ENCODE data around the gene SFT2D2. TPM values are rescaled to one million over a fixed set of nuclear protein-coding genes. Genes with fewer than 3 reads are reported as not detected.
"Not testable (repeated sequence)": the region's sequence is repeated elsewhere in the genome, so short reads cannot be mapped to it uniquely, and the experiment has no call there.

The SFT2D2 gene
- total RNA-seq, result 75.1 TPM

DNA sequence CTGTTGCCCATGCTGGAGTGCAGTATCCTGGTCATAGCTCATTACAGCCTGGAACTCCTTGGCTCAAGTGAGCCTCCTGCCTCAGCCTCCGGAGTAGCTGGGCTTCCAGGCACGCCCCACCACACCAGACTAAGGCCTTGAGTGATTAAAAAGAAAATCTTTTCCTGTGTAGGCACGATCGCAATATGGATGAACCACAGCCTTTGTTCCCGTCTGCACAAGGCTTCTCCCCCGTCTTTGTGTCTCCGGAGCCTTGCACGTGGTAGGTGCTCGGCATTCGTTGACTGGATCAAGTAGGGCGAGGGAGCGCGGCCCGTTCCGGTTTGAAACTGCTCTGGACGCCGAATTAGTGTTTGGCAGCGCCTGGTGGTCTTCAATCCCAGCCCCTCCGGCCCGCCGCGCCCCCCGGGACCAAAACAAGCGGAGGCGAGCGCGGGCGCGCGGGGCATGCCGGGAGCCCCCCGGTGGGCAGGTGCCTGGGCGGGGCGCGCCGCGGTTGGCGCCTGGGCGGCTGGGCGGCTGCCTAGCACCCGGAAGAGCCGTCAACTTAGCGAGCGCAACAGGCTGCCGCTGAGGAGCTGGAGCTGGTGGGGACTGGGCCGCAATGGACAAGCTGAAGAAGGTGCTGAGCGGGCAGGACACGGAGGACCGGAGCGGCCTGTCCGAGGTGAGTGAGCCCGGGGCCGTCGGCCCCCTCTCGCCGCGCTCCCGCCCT is at the start of gene SFT2D2:
Gene SFT2D2, plus strand, starts transcription at position 529 of the 715 bp plus-strand sequence. Its CDS starts 76 bp downstream, at position 605.
- Histone ChIP-seq H3K4me3 (ENCODE audit: low read length) (peak within 1 kb of the TSS; percentile 86), H3K4me1 (ENCODE audit: insufficient read depth, low read length) (peaks cover 40% of the 10 kb centered on the region), H3K27me3 (ENCODE audit: insufficient read depth, low read length) (no peaks in the 10 kb centered on the region), H3K9me3 (ENCODE audit: low read depth, low read length) (no peaks in the 10 kb centered on the region)

DNA sequence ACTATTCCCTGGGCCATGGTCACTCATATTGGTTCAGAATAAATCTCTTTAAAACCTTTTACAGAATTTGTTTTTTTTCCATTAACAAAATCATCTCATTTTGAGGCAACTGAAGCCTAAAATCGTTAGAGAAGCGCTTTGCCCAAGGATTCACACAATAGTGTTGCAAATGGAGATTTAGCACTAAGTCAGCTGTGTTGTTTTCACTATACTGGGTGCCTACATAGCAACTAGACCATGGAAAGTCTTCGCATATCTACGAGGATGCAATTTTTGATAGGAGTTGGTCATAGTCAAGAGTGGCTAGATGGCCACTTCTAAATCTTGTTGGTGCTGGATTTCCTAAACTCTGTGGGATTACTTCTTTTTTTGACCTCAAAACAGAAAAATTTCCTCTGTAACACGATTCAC is 47.6 kb upstream of the SFT2D2 start:
- H3K4me3 ChIP-seq (ENCODE audit: low read length), result peak overlapping the region; percentile 68
- no peaks in the 10 kb centered on the region for H3K9me3 ChIP-seq (ENCODE audit: low read depth, low read length)
- H3K4me1 ChIP-seq (ENCODE audit: insufficient read depth, low read length), result peaks cover 20% of the 10 kb centered on the region
- peaks cover 3% of the 10 kb centered on the region for H3K27me3 ChIP-seq (ENCODE audit: insufficient read depth, low read length)

DNA sequence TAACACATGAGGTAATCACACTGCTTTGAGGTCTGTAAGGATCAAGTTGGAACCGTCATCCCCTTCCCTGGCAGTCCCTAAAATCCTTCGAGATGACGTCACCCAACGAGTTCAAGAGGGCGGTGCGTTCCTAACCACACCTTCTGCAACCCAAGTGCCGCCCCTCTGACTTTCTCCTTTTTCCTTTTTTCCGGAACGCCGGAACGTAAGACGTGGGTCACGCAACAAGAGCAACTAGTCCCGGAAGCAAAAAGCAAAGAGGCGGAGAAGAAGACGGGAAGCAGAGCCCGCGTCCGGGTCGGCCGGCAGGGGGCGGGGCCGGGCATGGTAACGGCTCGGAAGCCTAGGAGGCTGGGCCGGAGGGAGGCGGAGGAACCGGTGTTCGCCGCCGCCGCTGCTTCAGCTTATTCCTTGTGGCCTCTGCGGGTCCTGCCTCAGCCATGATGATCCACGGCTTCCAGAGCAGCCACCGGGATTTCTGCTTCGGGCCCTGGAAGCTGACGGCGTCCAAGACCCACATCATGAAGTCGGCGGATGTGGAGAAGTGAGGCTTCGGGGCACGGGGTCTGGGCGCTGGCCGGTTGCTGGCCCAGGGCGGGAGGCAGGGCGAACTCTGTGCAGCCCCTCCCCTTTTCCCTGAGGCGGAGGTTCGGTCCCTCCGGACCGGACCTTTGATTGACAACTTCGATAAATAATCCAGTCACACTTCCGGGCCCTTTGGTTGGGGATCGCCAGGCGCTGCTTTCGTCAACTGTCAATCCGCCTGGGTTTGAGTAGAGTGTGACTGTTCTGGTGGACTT is 47.0 kb upstream of the SFT2D2 start, which contains the start of gene TIPRL:
Gene TIPRL, plus strand, starts transcription at position 325 of the 800 bp plus-strand sequence. Its CDS starts 116 bp downstream, at position 441.
- peaks cover 3% of the 10 kb centered on the region for H3K27me3 ChIP-seq (ENCODE audit: insufficient read depth, low read length)
- peak within 1 kb of the TSS; percentile 68 for H3K4me3 ChIP-seq (ENCODE audit: low read length)
- peaks cover 20% of the 10 kb centered on the region for H3K4me1 ChIP-seq (ENCODE audit: insufficient read depth, low read length)
- H3K9me3 ChIP-seq (ENCODE audit: low read depth, low read length), result no peaks in the 10 kb centered on the region

DNA sequence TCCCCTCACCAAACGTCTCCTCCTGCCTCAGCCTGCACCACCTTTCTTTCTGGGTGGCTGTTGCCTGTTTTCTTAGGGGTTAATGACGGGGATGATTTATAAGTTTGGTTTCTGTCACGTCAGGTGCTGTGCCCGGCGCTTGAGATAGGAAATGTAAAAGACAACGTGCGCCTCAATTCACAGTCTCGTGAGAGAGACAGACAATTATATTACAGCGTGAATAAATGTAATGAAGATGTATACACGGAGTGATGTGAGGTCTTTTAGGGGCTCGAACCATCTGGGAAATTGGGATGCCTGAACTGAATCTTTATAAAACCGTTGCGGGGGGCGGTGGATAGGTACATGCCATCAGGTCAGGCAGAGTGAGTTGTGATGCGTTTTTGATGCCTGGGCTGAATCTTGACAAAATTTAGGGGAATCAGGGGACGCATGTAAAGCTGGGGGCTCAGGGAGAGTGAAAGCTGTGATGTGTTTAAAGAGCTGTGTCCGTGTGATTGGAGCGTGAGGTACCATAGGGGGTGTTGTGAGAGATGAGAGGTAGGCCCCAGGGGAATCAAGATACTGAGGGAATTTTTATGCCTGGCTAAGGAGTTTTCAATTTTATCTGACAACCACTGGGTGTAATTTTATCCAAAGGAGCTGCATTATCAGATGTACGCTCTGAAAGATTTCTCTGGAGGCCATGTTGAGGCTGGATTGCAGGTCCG is 46.2 kb upstream of the SFT2D2 start:
- peaks cover 2% of the 10 kb centered on the region for H3K27me3 ChIP-seq (ENCODE audit: insufficient read depth, low read length)
- peak overlapping the region; percentile 68 for H3K4me3 ChIP-seq (ENCODE audit: low read length)
- H3K9me3 ChIP-seq (ENCODE audit: low read depth, low read length), result no peaks in the 10 kb centered on the region
- H3K4me1 ChIP-seq (ENCODE audit: insufficient read depth, low read length), result peaks cover 20% of the 10 kb centered on the region

DNA sequence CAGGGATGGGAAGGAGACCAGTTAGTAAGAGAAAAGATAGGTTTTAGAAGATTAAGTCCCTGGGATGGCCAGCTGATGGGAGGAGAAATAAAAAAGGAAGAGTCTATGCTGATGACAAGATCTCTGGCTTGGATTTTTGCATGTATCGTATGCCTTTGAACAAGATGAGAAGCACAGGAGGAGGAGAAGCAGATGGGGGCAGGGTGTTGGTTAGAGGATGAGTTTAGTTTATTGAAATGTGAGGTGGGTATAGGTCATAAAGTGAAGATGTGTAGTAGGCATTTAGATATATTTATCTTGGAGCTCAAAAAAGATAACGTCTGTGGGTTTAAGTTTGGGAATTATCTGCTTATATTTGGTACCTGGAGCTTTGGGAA is 45.7 kb upstream of the SFT2D2 start:
- H3K4me3 ChIP-seq (ENCODE audit: low read length), result peak overlapping the region; percentile 68
- no peaks in the 10 kb centered on the region for H3K27me3 ChIP-seq (ENCODE audit: insufficient read depth, low read length)
- H3K9me3 ChIP-seq (ENCODE audit: low read depth, low read length), result no peaks in the 10 kb centered on the region
- peaks cover 20% of the 10 kb centered on the region for H3K4me1 ChIP-seq (ENCODE audit: insufficient read depth, low read length)

DNA sequence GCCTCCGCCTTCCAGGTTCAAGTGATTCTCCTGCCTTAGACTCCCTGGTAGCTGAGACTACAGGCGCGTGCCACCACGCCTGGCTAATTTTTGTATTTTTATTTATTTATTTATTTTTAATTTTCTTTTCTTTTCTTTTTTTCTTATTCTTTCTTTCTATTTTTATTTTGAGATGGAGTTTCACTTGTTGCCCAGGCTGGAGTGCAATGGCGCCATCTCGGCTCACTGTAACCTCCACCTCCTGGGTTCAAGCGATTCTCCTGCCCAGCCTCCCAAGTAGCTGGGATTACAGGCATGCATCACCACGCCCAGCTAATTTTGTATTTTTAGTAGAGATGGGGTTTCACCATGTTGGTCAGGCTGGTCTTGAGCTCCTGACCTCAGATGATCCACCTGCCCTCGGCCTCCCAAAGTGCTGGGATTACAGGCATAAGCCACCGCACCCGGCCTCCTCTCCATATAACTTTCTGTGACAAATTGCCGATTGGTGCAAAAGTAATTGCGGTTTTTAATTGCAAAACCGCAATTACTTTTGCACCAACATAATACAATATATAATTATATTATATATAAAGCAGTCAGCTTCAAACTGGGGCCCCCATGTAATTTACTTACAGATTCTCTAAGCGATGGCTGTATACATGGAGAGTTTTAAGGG is 44.6 kb upstream of the SFT2D2 start:
- not testable (repeated sequence) for H3K27me3 ChIP-seq (ENCODE audit: insufficient read depth, low read length); H3K4me3 ChIP-seq (ENCODE audit: low read length); H3K9me3 ChIP-seq (ENCODE audit: low read depth, low read length)
- H3K4me1 ChIP-seq (ENCODE audit: insufficient read depth, low read length), result peaks cover 20% of the 10 kb centered on the region

DNA sequence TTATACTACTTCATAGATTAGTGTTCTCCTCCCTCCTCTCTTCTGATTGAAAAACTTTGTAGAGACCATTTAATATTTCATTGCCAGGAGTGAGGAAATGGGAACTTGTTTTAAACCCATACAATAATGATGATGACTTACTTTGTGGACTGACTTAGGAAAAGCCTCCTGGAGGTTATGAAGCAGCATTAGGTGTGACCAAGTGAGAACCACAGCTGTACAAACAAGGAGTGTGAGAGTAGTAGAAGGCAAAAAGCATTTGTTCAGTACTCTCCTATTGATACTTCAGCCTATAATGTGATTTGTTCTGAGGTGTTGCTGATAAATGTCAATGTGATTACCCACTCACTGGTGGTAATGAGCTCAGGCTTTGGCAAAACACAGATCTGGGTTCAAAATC is 38.6 kb upstream of the SFT2D2 start:
- Histone ChIP-seq H3K27me3 (ENCODE audit: insufficient read depth, low read length) (no peaks in the 10 kb centered on the region), H3K4me1 (ENCODE audit: insufficient read depth, low read length) (no peaks in the 10 kb centered on the region), H3K9me3 (ENCODE audit: low read depth, low read length) (no peaks in the 10 kb centered on the region), H3K4me3 (ENCODE audit: low read length) (no peak overlapping the region)

DNA sequence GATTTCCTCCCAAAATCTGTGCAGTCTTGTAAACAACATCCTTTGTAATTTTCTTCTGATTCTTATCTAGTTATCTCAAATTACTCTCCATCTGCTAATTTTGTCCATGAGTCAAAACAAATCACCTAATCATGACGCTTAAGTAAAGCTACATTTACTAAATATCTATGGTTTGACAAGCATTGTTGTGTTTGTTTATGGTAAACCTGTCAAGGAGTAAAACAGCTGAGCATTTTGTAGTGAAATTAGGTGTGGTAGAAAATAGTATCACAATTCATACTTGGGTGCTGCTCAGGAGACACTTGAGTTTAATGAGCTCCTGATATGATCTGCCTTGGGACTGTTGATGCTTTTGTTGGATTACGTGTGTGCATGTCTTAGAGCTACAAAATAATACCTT is 35.4 kb upstream of the SFT2D2 start:
- Histone ChIP-seq H3K4me1 (ENCODE audit: insufficient read depth, low read length) (no peaks in the 10 kb centered on the region), H3K9me3 (ENCODE audit: low read depth, low read length) (no peaks in the 10 kb centered on the region), H3K27me3 (ENCODE audit: insufficient read depth, low read length) (no peaks in the 10 kb centered on the region), H3K4me3 (ENCODE audit: low read length) (no peak overlapping the region)

DNA sequence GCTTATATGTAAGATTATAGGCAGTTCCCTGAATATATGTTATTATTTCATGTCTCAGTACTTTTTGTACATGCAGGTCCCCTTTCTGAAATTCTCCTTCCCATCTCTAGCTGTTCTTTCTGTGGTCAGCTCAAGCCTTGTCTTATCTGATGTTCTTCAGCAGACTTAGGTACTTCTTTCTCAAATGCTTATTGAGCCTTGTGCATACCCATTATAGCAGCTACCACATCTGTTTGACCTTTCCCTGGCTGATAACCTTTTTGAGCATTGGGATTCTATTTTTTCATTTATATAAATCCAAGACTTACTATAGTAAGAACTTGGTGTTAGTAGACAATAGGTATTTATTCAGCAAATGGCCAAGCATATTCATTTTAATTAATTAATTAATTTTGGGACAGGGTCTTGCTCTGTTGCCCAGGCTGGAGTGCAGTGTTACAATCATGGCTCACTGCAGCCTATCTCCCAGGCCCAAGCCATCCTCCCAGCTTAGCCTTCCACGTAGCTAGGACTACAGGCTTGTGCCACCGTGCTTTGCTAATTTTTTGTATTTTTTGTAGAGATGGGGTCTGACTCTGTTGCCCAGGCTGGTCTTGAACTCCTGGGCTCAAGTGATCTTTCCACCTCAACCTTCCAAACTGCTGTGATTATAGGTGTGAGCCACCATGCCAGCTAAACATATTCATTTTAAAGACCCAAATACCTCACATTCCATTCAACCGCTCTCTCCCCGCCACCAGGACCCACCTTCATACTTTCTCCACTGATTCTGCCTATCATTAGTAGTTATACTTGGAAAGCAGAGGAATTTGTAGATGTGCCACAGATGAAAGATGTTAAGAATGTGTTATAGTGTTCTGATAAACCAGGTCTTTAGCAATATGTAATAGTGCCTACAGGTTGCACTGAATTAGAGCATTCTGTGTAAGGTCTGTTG is 30.3 kb upstream of the SFT2D2 start:
- no peaks in the 10 kb centered on the region for H3K4me1 ChIP-seq (ENCODE audit: insufficient read depth, low read length)
- no peaks in the 10 kb centered on the region for H3K9me3 ChIP-seq (ENCODE audit: low read depth, low read length)
- H3K4me3 ChIP-seq (ENCODE audit: low read length), result no peak overlapping the region
- H3K27me3 ChIP-seq (ENCODE audit: insufficient read depth, low read length), result no peaks in the 10 kb centered on the region

DNA sequence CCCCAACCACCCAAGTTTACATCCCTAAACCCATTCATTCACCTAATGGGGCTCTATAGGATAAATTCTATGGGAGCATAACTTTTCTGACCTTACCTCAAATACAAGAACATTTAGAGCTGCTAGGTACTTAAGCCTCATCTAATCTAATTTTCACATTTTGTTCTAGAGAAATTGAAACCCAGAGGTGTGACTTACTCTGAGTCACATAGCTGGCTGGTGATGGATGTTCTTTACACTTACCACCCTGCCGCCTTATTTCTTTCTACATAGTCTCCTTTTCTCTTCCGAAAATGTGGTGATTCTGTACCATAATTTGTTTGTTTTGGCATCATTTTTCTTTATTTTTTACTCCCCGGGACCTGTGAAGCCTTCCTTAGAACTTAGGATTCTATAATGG is 26.7 kb upstream of the SFT2D2 start:
- Histone ChIP-seq H3K9me3 (ENCODE audit: low read depth, low read length) (no peaks in the 10 kb centered on the region), H3K4me3 (ENCODE audit: low read length) (no peak overlapping the region), H3K27me3 (ENCODE audit: insufficient read depth, low read length) (no peaks in the 10 kb centered on the region), H3K4me1 (ENCODE audit: insufficient read depth, low read length) (no peaks in the 10 kb centered on the region)

DNA sequence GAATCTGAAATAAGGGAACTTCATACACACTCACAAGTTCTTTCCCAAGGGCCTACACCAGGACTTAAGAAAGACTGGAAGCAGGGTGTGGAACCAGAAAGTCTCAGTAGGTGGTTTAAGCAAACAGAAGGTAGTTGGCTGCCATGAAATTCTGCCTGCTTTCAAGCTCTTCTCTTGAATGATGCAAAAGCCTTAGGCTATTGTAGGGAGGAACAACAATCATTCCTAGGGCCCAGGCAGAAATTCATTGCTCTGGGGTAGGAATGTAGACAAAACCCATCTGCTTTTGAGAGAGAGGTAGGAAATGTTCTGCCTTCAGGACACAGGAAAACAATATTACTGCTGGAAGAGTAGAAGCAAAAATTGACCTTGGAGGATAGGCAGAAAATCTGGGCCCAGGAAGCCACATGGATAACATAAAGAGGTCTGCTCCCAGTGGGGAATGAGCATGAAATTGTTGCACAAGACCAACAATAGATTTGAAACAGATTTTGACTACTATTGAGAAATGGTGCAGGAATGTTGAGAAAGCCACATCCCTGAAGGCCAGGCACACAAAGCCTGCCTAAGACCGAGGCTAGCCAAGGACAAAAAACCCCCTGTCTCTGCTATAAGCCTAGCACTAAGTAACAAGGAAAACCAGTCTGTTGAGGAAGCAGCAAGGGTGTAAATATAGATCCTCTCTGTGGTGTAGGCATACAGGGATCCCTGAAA is 22.7 kb upstream of the SFT2D2 start:
- H3K9me3 ChIP-seq (ENCODE audit: low read depth, low read length), result no peaks in the 10 kb centered on the region
- no peaks in the 10 kb centered on the region for H3K4me1 ChIP-seq (ENCODE audit: insufficient read depth, low read length)
- no peak overlapping the region for H3K4me3 ChIP-seq (ENCODE audit: low read length)

DNA sequence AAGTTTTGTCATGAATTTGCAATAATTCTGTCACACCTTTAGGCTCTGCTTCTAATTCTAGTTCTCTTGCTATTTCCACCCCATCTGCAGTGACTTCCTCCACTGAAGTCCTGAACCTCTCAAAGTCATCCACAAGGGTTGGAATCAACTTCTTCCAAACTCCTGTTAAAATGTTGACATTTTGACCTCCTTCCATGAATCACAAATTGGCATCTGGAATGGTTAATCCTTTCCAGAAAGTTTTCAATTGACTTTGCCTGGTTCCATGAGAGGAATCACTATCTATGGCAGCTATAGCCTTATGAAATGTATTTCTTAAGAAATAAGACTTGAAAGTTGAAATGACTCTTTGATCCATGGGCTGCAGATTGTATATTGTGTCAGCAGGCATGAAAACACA is 19.7 kb upstream of the SFT2D2 start:
- no peak overlapping the region for H3K4me3 ChIP-seq (ENCODE audit: low read length)
- H3K27me3 ChIP-seq (ENCODE audit: insufficient read depth, low read length), result no peaks in the 10 kb centered on the region
- H3K4me1 ChIP-seq (ENCODE audit: insufficient read depth, low read length), result no peaks in the 10 kb centered on the region
- no peaks in the 10 kb centered on the region for H3K9me3 ChIP-seq (ENCODE audit: low read depth, low read length)

More for the DNA sequence above, 22.7 kb upstream of the SFT2D2 start:
- H3K27me3 ChIP-seq (ENCODE audit: insufficient read depth, low read length), result no peaks in the 10 kb centered on the region

DNA sequence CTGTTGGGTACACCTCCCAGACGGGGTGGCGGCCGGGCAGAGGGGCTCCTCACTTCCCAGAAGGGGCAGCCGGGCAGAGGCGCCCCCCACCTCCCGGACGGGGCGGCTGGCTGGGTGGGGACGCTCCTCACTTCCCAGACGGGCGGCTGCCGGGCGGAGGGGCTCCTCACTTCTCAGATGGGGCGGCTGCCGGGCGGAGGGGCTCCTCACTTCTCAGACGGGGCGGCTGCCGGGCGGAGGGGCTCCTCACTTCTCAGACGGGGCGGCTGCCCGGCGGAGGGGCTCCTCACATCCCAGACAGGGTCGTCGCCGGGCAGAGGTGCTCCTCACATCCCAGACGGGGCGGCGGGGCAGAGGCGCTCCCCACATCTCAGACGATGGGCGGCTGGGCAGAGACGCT is 18.1 kb upstream of the SFT2D2 start:
- H3K4me3 ChIP-seq (ENCODE audit: low read length); H3K9me3 ChIP-seq (ENCODE audit: low read depth, low read length); H3K4me1 ChIP-seq (ENCODE audit: insufficient read depth, low read length); H3K27me3 ChIP-seq (ENCODE audit: insufficient read depth, low read length): not testable (repeated sequence)

Data from mononuclear cell (primary cell).